Upper lobe of right lung (tissue), 1 donor: Measurements from ENCODE around the gene MLF2. TPM values are rescaled to one million over a fixed set of nuclear protein-coding genes. Genes with fewer than 3 reads are reported as not detected.
"Not testable (repeated sequence)": the region's sequence is repeated elsewhere in the genome, so short reads cannot be mapped to it uniquely, and the experiment has no call there.

ENCODE experiments used
- ATAC-seq: fragments of 200-7000 bp; cut with Tn5 transposase; one replicate; pipeline ENCODE4 v1.9.1; 2020; ENCODE audit warnings: mild to moderate bottlenecking, moderate library complexity
- DNase-seq: peaks from one replicate; pipeline ENCODE4 v3.0.0-alpha.2; 2020
- H3K27ac ChIP-seq: fragments of 200-600 bp; one replicate; pipeline ENCODE4 v1.8.0; 2022
- H3K27me3 ChIP-seq: fragments of 200-600 bp; one replicate; pipeline ENCODE4 v1.8.0; 2022; ENCODE audit warnings: mild to moderate bottlenecking
- H3K36me3 ChIP-seq: fragments of 200-600 bp; one replicate; pipeline ENCODE4 v1.8.0; 2022
- H3K4me1 ChIP-seq: fragments of 200-600 bp; one replicate; pipeline ENCODE4 v1.8.0; 2022
- H3K4me3 ChIP-seq: fragments of 200-600 bp; one replicate; pipeline ENCODE4 v1.8.0; 2022; ENCODE audit warnings: mild to moderate bottlenecking
- H3K9me3 ChIP-seq: fragments of 200-600 bp; one replicate; pipeline ENCODE4 v1.8.0; 2022
- CTCF ChIP-seq: fragments of 200-600 bp; IDR thresholded peaks from one replicate; pipeline ENCODE4 v1.8.0; 2022; ENCODE audit warnings: antibody characterized with exemption
- intact Hi-C: fragments of 100-400 bp; cut with DNase I; formaldehyde crosslinking; loops from one replicate; pipeline ENCODE4 v1.11.0; 2022
- total RNA-seq: library from RNA; stranded (reverse); fragmentation: NEBNext Ultra II Directional; extraction: Animal tissue kit (Norgen Biotek cat#: 25700); gene quantifications from one replicate; pipeline ENCODE4 v1.2.1, GENCODE V29; 2021
- donor health status: DM: no; HTN: yes; CAD: no; lungs with severe emphysema.

MLF2 gene
- total RNA-seq, 1 donor from 2014 or later, result 118 TPM

- DNase-seq, result no peak
- H3K9me3 ChIP-seq, result no peaks in the 10 kb centered on the region
- intact Hi-C loops, result no loop called here
- no peak overlapping the region for H3K4me3 ChIP-seq
- H3K27me3 ChIP-seq, result no peaks in the 10 kb centered on the region
- peaks cover 13% of the 10 kb centered on the region for H3K4me1 ChIP-seq
- no peak for ATAC-seq
- H3K27ac ChIP-seq, result no peak overlapping the region
- no peak for TF ChIP-seq CTCF
- H3K36me3 ChIP-seq, result peaks cover 56% of the 10 kb centered on the region
Observed at GRCh38 chr12:6748761-6749160, 4.2 kb downstream of the MLF2 start.

- no peak overlapping the region for H3K4me3 ChIP-seq
- H3K27me3 ChIP-seq, result no peaks in the 10 kb centered on the region
- TF ChIP-seq CTCF, result no peak
- H3K36me3 ChIP-seq, result peaks cover 56% of the 10 kb centered on the region
- peaks cover 10% of the 10 kb centered on the region for H3K4me1 ChIP-seq
- H3K27ac ChIP-seq, result no peak overlapping the region
- H3K9me3 ChIP-seq, result no peaks in the 10 kb centered on the region
- ATAC-seq (no peak), DNase-seq (no peak)
- intact Hi-C loops, result no loop called here
Observed at GRCh38 chr12:6747216-6747615, 5.7 kb downstream of the MLF2 start.

GRCh38 chr12:6745741-6746525 is 7.0 kb downstream of the MLF2 start:
- Histone ChIP-seq H3K4me1 (peaks cover 4% of the 10 kb centered on the region), H3K4me3 (no peak overlapping the region), H3K9me3 (no peaks in the 10 kb centered on the region), H3K27ac (peak overlapping the region; percentile 51), H3K27me3 (no peaks in the 10 kb centered on the region), H3K36me3 (peaks cover 46% of the 10 kb centered on the region)
- no peak for DNase-seq
- intact Hi-C loops, result no loop called here
- ATAC-seq, result peak; percentile 83
- no peak for TF ChIP-seq CTCF

GRCh38 chr12:6743300-6743699 is 9.6 kb downstream of the MLF2 start:
- H3K27me3 ChIP-seq, ATAC-seq, intact Hi-C loops, H3K4me3 ChIP-seq, DNase-seq, H3K9me3 ChIP-seq, H3K4me1 ChIP-seq, H3K27ac ChIP-seq: not testable (repeated sequence)
- H3K36me3 ChIP-seq, result peaks cover 19% of the 10 kb centered on the region

GRCh38 chr12:6742834-6743233 is 10.1 kb downstream of the MLF2 start:
- no peak for ATAC-seq
- Histone ChIP-seq H3K27ac (no peak overlapping the region), H3K36me3 (peaks cover 15% of the 10 kb centered on the region), H3K9me3 (no peaks in the 10 kb centered on the region), H3K27me3 (no peaks in the 10 kb centered on the region), H3K4me3 (no peak overlapping the region), H3K4me1 (peaks cover 4% of the 10 kb centered on the region)
- intact Hi-C loops, result no loop called here
- DNase-seq, result no peak
- TF ChIP-seq CTCF, result no peak

- H3K4me1 ChIP-seq, H3K4me3 ChIP-seq, intact Hi-C loops, H3K27me3 ChIP-seq, ATAC-seq, H3K9me3 ChIP-seq, H3K27ac ChIP-seq, H3K36me3 ChIP-seq, DNase-seq: not testable (repeated sequence)
Observed at GRCh38 chr12:6742080-6742479, 10.9 kb downstream of the MLF2 start.
